ENCODE measurements around the gene CEP89.
"Not testable (repeated sequence)": the region's sequence is repeated elsewhere in the genome, so short reads cannot be mapped to it uniquely, and the experiment has no call there.

Gene CEP89

GRCh38 chr19:32966750-32967149, 5.0 kb downstream of the CEP89 start:
- DNase-seq (ENCODE audit: low spot score) = no peak

- no peak for DNase-seq (ENCODE audit: low spot score)
Observed at GRCh38 chr19:32945260-32945659, 26.5 kb downstream of the CEP89 start.

- not testable (repeated sequence) for DNase-seq (ENCODE audit: low spot score)
Observed at GRCh38 chr19:32941273-32941672, 30.5 kb downstream of the CEP89 start.

- DNase-seq (ENCODE audit: low spot score) = no peak
Observed at GRCh38 chr19:32936065-32936464, 35.7 kb downstream of the CEP89 start.

- DNase-seq (ENCODE audit: low spot score) = no peak
Observed at GRCh38 chr19:32935629-32936028, 36.1 kb downstream of the CEP89 start.

GRCh38 chr19:32933571-32933970, 38.2 kb downstream of the CEP89 start:
- DNase-seq (ENCODE audit: low spot score) = no peak

- DNase-seq (ENCODE audit: low spot score) = no peak
Observed at GRCh38 chr19:32930567-32930966, 41.2 kb downstream of the CEP89 start.

GRCh38 chr19:32928806-32929205, 43.0 kb downstream of the CEP89 start:
- DNase-seq (ENCODE audit: low spot score) = no peak

GRCh38 chr19:32924200-32924599, 47.6 kb downstream of the CEP89 start:
- DNase-seq (ENCODE audit: low spot score) = no peak

GRCh38 chr19:32921624-32922023, 50.1 kb downstream of the CEP89 start:
- DNase-seq (ENCODE audit: low spot score) = no peak

- no peak for DNase-seq (ENCODE audit: low spot score)
Observed at GRCh38 chr19:32919365-32919764, 52.4 kb downstream of the CEP89 start.

- no peak for DNase-seq (ENCODE audit: low spot score)
Observed at GRCh38 chr19:32917616-32917996, 54.2 kb downstream of the CEP89 start.

GRCh38 chr19:32916969-32917615, 54.7 kb downstream of the CEP89 start:
- no peak for DNase-seq (ENCODE audit: low spot score)

- DNase-seq (ENCODE audit: low spot score) = no peak
Observed at GRCh38 chr19:32914879-32915660, 56.7 kb downstream of the CEP89 start.

- DNase-seq (ENCODE audit: low spot score) = no peak
Observed at GRCh38 chr19:32911467-32911866, 60.3 kb downstream of the CEP89 start.

- no peak for DNase-seq (ENCODE audit: low spot score)
Observed at GRCh38 chr19:32910874-32911273, 60.9 kb downstream of the CEP89 start.

- DNase-seq (ENCODE audit: low spot score) = no peak
Observed at GRCh38 chr19:32910094-32910493, 61.7 kb downstream of the CEP89 start.

GRCh38 chr19:32909257-32909656, 62.5 kb downstream of the CEP89 start:
- DNase-seq (ENCODE audit: low spot score) = no peak

GRCh38 chr19:32908641-32909190, 63.0 kb downstream of the CEP89 start:
- no peak for DNase-seq (ENCODE audit: low spot score)

GRCh38 chr19:32902448-32902847, 69.3 kb downstream of the CEP89 start:
- no peak for DNase-seq (ENCODE audit: low spot score)

- DNase-seq (ENCODE audit: low spot score) = no peak
Observed at GRCh38 chr19:32901504-32902161, 70.1 kb downstream of the CEP89 start.

GRCh38 chr19:32896516-32897214, 75.1 kb downstream of the CEP89 start:
- no peak for DNase-seq (ENCODE audit: low spot score)

All from AG20443 (cell line).